SKM-1 treated with dmso at 0.1 percent for 144 hours (cell line): ENCODE results near the gene DAB2IP.

ENCODE experiments used
- DNase-seq: peaks from one replicate; lab custom pipeline; 2025; ENCODE audit not compliant: unreplicated experiment; lab: John Stamatoyannopoulos, UW

DAB2IP gene

DNA sequence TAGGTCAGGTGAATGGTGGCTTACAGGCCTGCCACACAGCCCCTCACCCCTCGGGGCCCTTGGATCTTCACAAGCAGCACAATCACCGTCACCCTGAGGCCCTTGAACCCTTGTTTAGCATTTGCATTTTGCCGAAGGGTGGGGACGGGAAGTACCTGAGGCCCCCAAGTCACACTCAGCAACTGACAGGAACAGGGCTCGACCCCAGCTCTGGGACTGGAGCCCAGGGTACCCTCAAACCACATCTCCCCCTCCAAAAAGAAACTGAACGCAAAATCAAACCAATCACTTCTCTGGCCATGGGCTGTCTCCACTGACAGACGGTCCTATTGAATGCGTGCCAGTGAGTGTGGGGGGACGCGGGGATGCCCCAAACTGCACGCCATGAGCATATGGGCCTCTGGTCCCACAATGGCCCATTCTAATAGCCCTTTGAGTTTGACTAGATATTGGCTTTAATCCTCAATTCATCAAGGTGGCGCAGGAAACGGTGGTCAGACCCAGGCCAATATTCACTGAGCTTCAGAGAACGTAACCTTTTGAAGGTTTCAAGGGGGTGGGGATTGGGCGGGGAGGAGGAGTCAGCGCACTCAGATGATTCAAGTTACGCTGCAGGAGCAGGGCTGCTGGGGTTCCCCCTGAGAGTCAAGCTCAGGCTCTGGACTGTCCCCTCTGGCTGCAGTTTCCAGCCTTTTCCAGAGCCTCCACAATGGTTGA lies 176.0 kb downstream of the DAB2IP start:
- DNase-seq: no peak

DNA sequence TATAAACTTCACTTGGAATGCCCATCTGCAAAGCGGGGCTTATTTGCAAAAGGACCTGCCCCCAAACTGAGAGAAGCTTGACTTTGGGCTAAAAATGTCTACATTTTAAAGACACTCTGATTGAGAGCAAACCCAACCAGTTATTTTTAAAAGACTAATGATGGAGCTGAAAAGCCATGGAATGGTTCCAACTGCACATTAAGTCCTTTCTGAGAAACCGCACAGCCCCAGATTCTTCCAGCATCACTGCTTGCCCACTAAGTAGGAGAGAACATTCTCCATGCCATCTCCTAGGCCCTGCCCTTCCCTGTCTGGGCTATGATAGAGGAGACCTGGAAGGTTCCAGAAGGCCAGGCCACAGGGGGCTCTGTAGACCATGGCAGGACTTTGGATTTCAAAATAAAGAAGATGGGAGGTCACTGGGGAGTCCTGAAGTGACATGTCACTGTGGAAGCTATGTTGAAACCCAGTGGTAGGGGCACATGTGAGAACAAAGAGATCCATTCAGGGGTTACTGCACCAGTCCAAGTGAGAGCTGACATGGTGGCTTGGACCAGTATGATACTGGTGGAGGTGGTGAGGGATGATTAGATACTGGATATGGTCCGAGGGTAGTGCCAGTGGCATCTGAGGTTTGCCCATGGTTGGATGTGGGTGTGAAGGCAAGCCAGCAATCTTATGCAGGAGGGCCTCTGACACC lies 179.2 kb downstream of the DAB2IP start:
- DNase-seq: no peak

- DNase-seq: no peak
Measured at GRCh38 chr9:121831869-121832268, 180.4 kb downstream of the DAB2IP start.

GRCh38 chr9:121833061-121833460 lies 181.6 kb downstream of the DAB2IP start:
- DNase-seq: no peak
